HCT116 (cell line): ENCODE results near the gene HEPACAM. TPM values are rescaled to one million over a fixed set of nuclear protein-coding genes. Genes with fewer than 3 reads are reported as not detected.

Experiments used
- ATAC-seq: fragments of 200-7000 bp; cut with Tn5 transposase; 2 replicates; pipeline ENCODE4 v1.9.1; 2020; ENCODE audit warnings: mild to moderate bottlenecking, moderate library complexity
- BruUV-seq: library from RNA; stranded (reverse); fragments of 400-500 nt; replicated peaks from 2 replicates; lab custom pipeline; 2021; lab: Mats Ljungman, UMichigan
- CTCF ChIA-PET: fragments of 300-600 bp; sonication (Branson Sonifier 250); formaldehyde crosslinking; loops from one replicate; lab custom pipeline; 2021; ENCODE audit warnings: antibody characterized with exemption; lab: Charles Lee
- POLR2A ChIA-PET: fragments of 300-600, 350-600 bp; sonication (Branson Sonifier 250); formaldehyde crosslinking; loops from one replicate; lab custom pipeline; 2021; ENCODE audit warnings: antibody characterized with exemption; lab: Charles Lee
- RAD21 ChIA-PET, 2 experiments: fragments of 300-600 bp; sonication (Branson Sonifier 250); formaldehyde crosslinking; loops; one replicate each; lab custom pipeline; 2023; ENCODE audit warnings: low total read pairs in 2 of 2; ENCODE audit not compliant: uncharacterized antibody in 2 of 2, unreplicated experiment in 2 of 2, low non-redundant PET in 1 of 2; lab: Charles Lee
- DNase-seq: peaks from one replicate; pipeline ENCODE4 v3.0.0-alpha.2; 2010; ENCODE audit warnings: low read depth, low spot score
- H2AFZ ChIP-seq: fragments of 200-600 bp; shearing (Covaris generic), sonication (generic); 2 replicates; pipeline ENCODE4 v1.6.1; 2017; ENCODE audit warnings: low read depth, mixed run types, mixed read lengths, antibody characterized with exemption, low read length; ENCODE audit not compliant: poor library complexity, severe bottlenecking
- H3K27ac ChIP-seq: 2 replicates; pipeline ENCODE4 v1.5.1; 2012; ENCODE audit warnings: low read depth, low read length
- H3K27me3 ChIP-seq: fragments of 200-600 bp; sonication (generic); 2 replicates; pipeline ENCODE4 v1.6.1; 2016; ENCODE audit warnings: mixed run types, low read length, mixed read lengths; ENCODE audit not compliant: insufficient read depth
- H3K36me3 ChIP-seq, 2 experiments: fragments of 200-500 bp in 1 of 2; fragments of 200-600 bp in 1 of 2; sonication (Bioruptor generic) in 1 of 2; sonication (generic) in 1 of 2; 2 replicates each; pipeline versions ENCODE4 v1.5.1 to v1.6.1; 2014 to 2016; ENCODE audit warnings: low read length in 2 of 2, inconsistent platforms in 1 of 2, mixed read lengths in 1 of 2, mixed run types in 1 of 2; ENCODE audit not compliant: insufficient read depth in 2 of 2, control insufficient read depth in 1 of 2
- H3K4me1 ChIP-seq, 2 experiments: fragments of 200-600 bp in 1 of 2; sonication (generic) in 1 of 2; 2 replicates each; pipeline versions ENCODE4 v1.5.1 to v1.6.1; 2012 to 2017; ENCODE audit warnings: low read length in 2 of 2, inconsistent platforms in 1 of 2, mild to moderate bottlenecking in 1 of 2, mixed read lengths in 1 of 2, mixed run types in 1 of 2, moderate library complexity in 1 of 2; ENCODE audit not compliant: insufficient read depth in 2 of 2, control insufficient read depth in 1 of 2
- H3K4me2 ChIP-seq: fragments of 200-600 bp; sonication (generic); 2 replicates; pipeline ENCODE4 v1.6.1; 2017; ENCODE audit warnings: mixed run types, low read length, mixed read lengths
- H3K4me3 ChIP-seq, 2 experiments: fragments of 200-600 bp in 1 of 2; sonication (generic) in 1 of 2; replicated peaks in 1 of 2; 2 replicates each; pipeline ENCODE4 v1.5.1; 2011 to 2016; ENCODE audit warnings: low read length in 2 of 2, control low read depth in 1 of 2, low read depth in 1 of 2, mild to moderate bottlenecking in 1 of 2, mixed read lengths in 1 of 2, mixed run types in 1 of 2
- H3K79me2 ChIP-seq: fragments of 200-600 bp; sonication (generic); 2 replicates; pipeline ENCODE4 v1.6.1; 2017; ENCODE audit warnings: mild to moderate bottlenecking, mixed run types, low read length, moderate library complexity, mixed read lengths; ENCODE audit not compliant: insufficient read depth
- H3K9ac ChIP-seq: fragments of 200-600 bp; sonication (generic); 2 replicates; pipeline ENCODE4 v1.6.1; 2016; ENCODE audit warnings: low read length, mixed read lengths
- H3K9me2 ChIP-seq: fragments of 200-600 bp; sonication (generic), shearing (Covaris generic); 2 replicates; pipeline ENCODE4 v1.6.1; 2017; ENCODE audit warnings: mixed run types, mild to moderate bottlenecking, moderate library complexity; ENCODE audit not compliant: insufficient read depth
- H3K9me3 ChIP-seq, 2 experiments: fragments of 200-500 bp in 1 of 2; fragments of 200-600 bp in 1 of 2; sonication (Bioruptor generic) in 1 of 2; sonication (generic) in 1 of 2; 2 replicates each; pipeline ENCODE4 v1.6.1; 2014 to 2017; ENCODE audit warnings: low read length in 2 of 2, mixed read lengths in 2 of 2, inconsistent platforms in 1 of 2, low read depth in 1 of 2, mild to moderate bottlenecking in 1 of 2, mixed run types in 1 of 2, moderate library complexity in 1 of 2; ENCODE audit not compliant: control insufficient read depth in 1 of 2, insufficient read depth in 1 of 2
- H4K20me1 ChIP-seq: fragments of 200-600 bp; sonication (generic), shearing (Covaris generic); 2 replicates; pipeline ENCODE4 v1.6.1; 2017; ENCODE audit warnings: mixed run types, mild to moderate bottlenecking, moderate library complexity; ENCODE audit not compliant: insufficient read depth
- ATF3 ChIP-seq: IDR thresholded peaks from 2 replicates; pipeline ENCODE4 v1.6.1; 2012
- CTCF ChIP-seq, 3 experiments: fragments of 200-600 bp in 1 of 3; sonication (generic) in 1 of 3; IDR thresholded peaks in 2 of 3; conservative IDR thresholded peaks in 1 of 3; 2 replicates each; pipeline ENCODE4 v1.5.1; 2012 to 2017; ENCODE audit warnings: low read depth in 2 of 3, low read length in 2 of 3, antibody characterized with exemption in 1 of 3, borderline replicate concordance in 1 of 3, control low read depth in 1 of 3, mild to moderate bottlenecking in 1 of 3, mixed read lengths in 1 of 3, mixed run types in 1 of 3, moderate library complexity in 1 of 3; ENCODE audit not compliant: insufficient read depth in 1 of 3
- EGR1 ChIP-seq: IDR thresholded peaks from 2 replicates; pipeline ENCODE4 v1.6.1; 2012; ENCODE audit warnings: low read depth
- MAX ChIP-seq: IDR thresholded peaks from 2 replicates; pipeline ENCODE4 v1.6.1; 2012
- SIN3A ChIP-seq: IDR thresholded peaks from 2 replicates; pipeline ENCODE4 v1.6.1; 2012; ENCODE audit warnings: low read depth
- SP1 ChIP-seq: IDR thresholded peaks from 2 replicates; pipeline ENCODE4 v1.6.1; 2012; ENCODE audit warnings: low read depth
- SRF ChIP-seq: IDR thresholded peaks from 2 replicates; pipeline ENCODE4 v1.6.1; 2012; ENCODE audit warnings: low read depth
- YY1 ChIP-seq: IDR thresholded peaks from 2 replicates; pipeline ENCODE4 v1.6.1; 2011; ENCODE audit warnings: low read length, low read depth, moderate library complexity, mild to moderate bottlenecking; ENCODE audit not compliant: insufficient replicate concordance; ENCODE audit errors: extremely low read depth
- ZFX ChIP-seq: fragments of 450-650 bp; IDR thresholded peaks from 2 replicates; pipeline ENCODE4 v1.6.1; 2017
- intact Hi-C: fragments of 100-400 bp; cut with micrococcal nuclease; formaldehyde crosslinking; loops from 2 replicates; pipeline ENCODE4 v1.10.0; 2022
- total RNA-seq: library from RNA; stranded (reverse); gene quantifications from one replicate; pipeline ENCODE4 v1.2.1, GENCODE V29; 2021; ENCODE audit not compliant: unreplicated experiment

HEPACAM gene
- total RNA-seq, 1 experiment from 2014 or later: not detected

GRCh38 chr11:124882339-124883071 lies 53.3 kb downstream of the HEPACAM start:
- CTCF ChIA-PET: interaction anchor here (2.2 kb wide), 1 partner anchor 16 kb away, joined by 5 read pairs; no protein-coding TSS in a partner anchor
- DNase-seq: no peak
- TF ChIP-seq CTCF (IDR thresholded peaks at IDR 0.05 in 2 of 3, conservative IDR thresholded peaks at IDR 0.05 in 1 of 3; ENCODE audit: borderline replicate concordance in 1 of 3, insufficient read depth in 1 of 3, low read depth in 2 of 3, low read length in 2 of 3): no peak
- TF ChIP-seq MAX: no peak
- no peak for TF ChIP-seq YY1
- TF ChIP-seq SIN3A: no peak
- no peak for TF ChIP-seq SRF
- TF ChIP-seq EGR1: no peak
- no peak for TF ChIP-seq SP1
- TF ChIP-seq ZFX: no peak
- no peak for TF ChIP-seq ATF3
- TF ChIP-seq, all 23 proteins: peak for 0
- Histone ChIP-seq H3K4me1 (peaks cover under 1 to 2% of the 10 kb centered on the region in 2 experiments; a peak in 3 of 4 replicates), H3K9me3 (no peaks in the 10 kb centered on the region), H3K4me2 (no peak overlapping the region), H3K27me3 (no peaks in the 10 kb centered on the region), H3K9ac (no peak overlapping the region), H2AFZ (no peak overlapping the region), H3K36me3 (no peaks in the 10 kb centered on the region), H4K20me1 (no peaks in the 10 kb centered on the region), H3K9me2 (no peaks in the 10 kb centered on the region), H3K27ac (no peak overlapping the region), H3K79me2 (no peaks in the 10 kb centered on the region), H3K4me3 (no peak overlapping the region)
- ChIA-PET RAD21 (no interaction called here), POLR2A (no interaction called here)
- no TSS peak for BruUV-seq
- intact Hi-C loops: no loop called here
- no peak for ATAC-seq
